MM.1S (cell line): ENCODE data around the gene APBB2.
"Not testable (repeated sequence)": the region's sequence is repeated elsewhere in the genome, so short reads cannot be mapped to it uniquely, and the experiment has no call there.

Experiments
- DNase-seq: peaks from one replicate; pipeline ENCODE4 v3.0.0-alpha.2; 2015
- H2AFZ ChIP-seq: fragments of 300-600 bp; sonication (generic); 2 replicates; pipeline ENCODE4 v1.6.0; 2016; ENCODE audit warnings: antibody characterized with exemption, low read length
- H3F3A ChIP-seq: fragments of 300-600 bp; sonication (generic); 2 replicates; pipeline ENCODE4 v1.6.1; 2016; ENCODE audit warnings: mild to moderate bottlenecking, antibody characterized with exemption, low read length, moderate library complexity, mixed read lengths; ENCODE audit not compliant: insufficient read depth
- H3K27ac ChIP-seq: fragments of 300-600 bp; sonication (generic); 2 replicates; pipeline ENCODE4 v1.5.1; 2016; ENCODE audit warnings: mild to moderate bottlenecking, low read length
- H3K27me3 ChIP-seq: fragments of 300-600 bp; sonication (generic); replicated peaks from 2 replicates; pipeline ENCODE4 v1.6.0; 2016; ENCODE audit warnings: low read length; ENCODE audit not compliant: insufficient read depth
- H3K36me3 ChIP-seq: fragments of 300-600 bp; sonication (generic); replicated peaks from 2 replicates; pipeline ENCODE4 v1.6.1; 2016; ENCODE audit warnings: mild to moderate bottlenecking, low read length, mixed read lengths; ENCODE audit not compliant: insufficient read depth
- H3K4me1 ChIP-seq: fragments of 300-600 bp; sonication (generic); 2 replicates; pipeline ENCODE4 v1.6.1; 2016; ENCODE audit warnings: low read length, mixed read lengths
- H3K4me2 ChIP-seq: fragments of 300-600 bp; sonication (generic); 2 replicates; pipeline ENCODE4 v1.6.0; 2016; ENCODE audit warnings: low read depth, low read length
- H3K4me3 ChIP-seq: fragments of 300-600 bp; sonication (generic); 2 replicates; pipeline ENCODE4 v1.5.1; 2016; ENCODE audit warnings: low read length, mixed read lengths
- H3K79me2 ChIP-seq: fragments of 300-600 bp; sonication (generic); 2 replicates; pipeline ENCODE4 v1.6.1; 2016; ENCODE audit warnings: mixed run types, low read length, mixed read lengths
- H3K9ac ChIP-seq: fragments of 300-600 bp; sonication (generic); 2 replicates; pipeline ENCODE4 v1.6.1; 2016; ENCODE audit warnings: low read length, mixed read lengths
- H3K9me2 ChIP-seq: fragments of 300-600 bp; sonication (generic); replicated peaks from 2 replicates; pipeline ENCODE4 v1.6.1; 2016; ENCODE audit warnings: mild to moderate bottlenecking, low read length, mixed read lengths; ENCODE audit not compliant: insufficient read depth
- H3K9me3 ChIP-seq: fragments of 300-600 bp; sonication (generic); replicated peaks from 2 replicates; pipeline ENCODE4 v1.6.1; 2016; ENCODE audit warnings: mild to moderate bottlenecking, low read length, mixed read lengths; ENCODE audit not compliant: insufficient read depth
- H4K20me1 ChIP-seq: fragments of 300-600 bp; sonication (generic); 2 replicates; pipeline ENCODE4 v1.6.1; 2016; ENCODE audit warnings: mild to moderate bottlenecking, low read length, moderate library complexity, mixed read lengths; ENCODE audit not compliant: insufficient read depth
- CTCF ChIP-seq: fragments of 300-600 bp; sonication (generic); IDR thresholded peaks from 2 replicates; pipeline ENCODE4 v1.5.1; 2016; ENCODE audit warnings: antibody characterized with exemption, low read length, mixed read lengths
- EZH2 ChIP-seq: fragments of 300-600 bp; sonication (generic); optimal IDR thresholded peaks from 2 replicates; pipeline ENCODE3; 2017; ENCODE audit warnings: low read depth, mild to moderate bottlenecking, antibody characterized with exemption, low read length, mixed read lengths
- EZH2phosphoT487 ChIP-seq: fragments of 300-600 bp; sonication (generic); IDR thresholded peaks from 2 replicates; pipeline ENCODE4 v1.6.1; 2018; ENCODE audit warnings: antibody characterized with exemption, low read length

Gene APBB2

GRCh38 chr4:41148292-41148691, 66.0 kb downstream of the APBB2 start:
- Histone ChIP-seq H3K9me3 (no peaks in the 10 kb centered on the region), H3K4me1 (peaks cover 21% of the 10 kb centered on the region), H3K4me3 (no peak overlapping the region), H3F3A (peaks cover 15% of the 10 kb centered on the region), H3K27me3 (no peaks in the 10 kb centered on the region), H2AFZ (no peak overlapping the region), H3K9me2 (no peaks in the 10 kb centered on the region), H3K79me2 (no peaks in the 10 kb centered on the region), H3K4me2 (no peak overlapping the region), H3K9ac (no peak overlapping the region), H3K36me3 (no peaks in the 10 kb centered on the region), H3K27ac (no peak overlapping the region), H4K20me1 (no peaks in the 10 kb centered on the region)
- TF ChIP-seq CTCF = no peak
- no peak for TF ChIP-seq EZH2
- no peak for TF ChIP-seq EZH2phosphoT487
- DNase-seq = no peak

- not testable (repeated sequence) for H3K9me3 ChIP-seq, H3K4me3 ChIP-seq, H3K9ac ChIP-seq, H3K36me3 ChIP-seq, H4K20me1 ChIP-seq, H3K79me2 ChIP-seq, DNase-seq, H3K9me2 ChIP-seq, H3K27me3 ChIP-seq, H3K4me2 ChIP-seq, H3K27ac ChIP-seq, H2AFZ ChIP-seq
- H3K4me1 ChIP-seq = peaks cover 21% of the 10 kb centered on the region
- H3F3A ChIP-seq = peaks cover 15% of the 10 kb centered on the region
Measured at GRCh38 chr4:41147570-41147969, 66.8 kb downstream of the APBB2 start.

GRCh38 chr4:41146716-41147506, 67.4 kb downstream of the APBB2 start:
- no peaks in the 10 kb centered on the region for H3K9me2 ChIP-seq
- no peak for DNase-seq
- no peaks in the 10 kb centered on the region for H3K27me3 ChIP-seq
- no peaks in the 10 kb centered on the region for H3K79me2 ChIP-seq
- H3K4me1 ChIP-seq = peaks cover 21% of the 10 kb centered on the region
- TF ChIP-seq EZH2phosphoT487 = no peak
- no peak for TF ChIP-seq CTCF
- TF ChIP-seq EZH2 = no peak
- no peak overlapping the region for H3K27ac ChIP-seq
- peaks cover 15% of the 10 kb centered on the region for H3F3A ChIP-seq
- no peak overlapping the region for H3K4me3 ChIP-seq
- no peaks in the 10 kb centered on the region for H3K36me3 ChIP-seq
- no peak overlapping the region for H3K9ac ChIP-seq
- no peaks in the 10 kb centered on the region for H4K20me1 ChIP-seq
- H2AFZ ChIP-seq = no peak overlapping the region
- no peaks in the 10 kb centered on the region for H3K9me3 ChIP-seq
- H3K4me2 ChIP-seq = no peak overlapping the region

- Histone ChIP-seq H3K36me3 (no peaks in the 10 kb centered on the region), H3F3A (peaks cover 15% of the 10 kb centered on the region), H3K4me1 (peaks cover 21% of the 10 kb centered on the region), H3K79me2 (no peaks in the 10 kb centered on the region), H3K4me2 (no peak overlapping the region; the same call in 1 of the 2 replicates), H3K9me2 (no peaks in the 10 kb centered on the region), H3K9ac (no peak overlapping the region), H3K4me3 (no peak overlapping the region), H3K27me3 (no peaks in the 10 kb centered on the region), H2AFZ (no peak overlapping the region), H3K27ac (peak overlapping the region; percentile 80; the same call in 1 of the 2 replicates), H3K9me3 (no peaks in the 10 kb centered on the region), H4K20me1 (no peaks in the 10 kb centered on the region)
- DNase-seq = no peak
- TF ChIP-seq CTCF (no peak), EZH2 (no peak), EZH2phosphoT487 (no peak)
Measured at GRCh38 chr4:41146196-41146595, 68.1 kb downstream of the APBB2 start.
